GM23338 (cell line): ENCODE data around the gene PIGS. TPM values are rescaled to one million over a fixed set of nuclear protein-coding genes. Genes with fewer than 3 reads are reported as not detected.

Experiments used
- ATAC-seq: fragments of 200-7000 bp; cut with Tn5 transposase; 3 replicates; pipeline ENCODE4 v1.9.1; 2020
- DNase-seq: peaks from one replicate; pipeline ENCODE4 v3.0.0-alpha.2; 2015; ENCODE audit warnings: low spot score
- H2AFZ ChIP-seq: fragments of 200-600 bp; sonication (generic); 2 replicates; pipeline ENCODE4 v1.8.0; 2016; ENCODE audit warnings: antibody characterized with exemption, mild to moderate bottlenecking, moderate library complexity
- H3F3A ChIP-seq: fragments of 200-600 bp; sonication (generic); replicated peaks from 2 replicates; pipeline ENCODE4 v1.8.0; 2017; ENCODE audit warnings: antibody characterized with exemption, mixed run types, low read depth
- H3K27ac ChIP-seq: fragments of 200-600 bp; sonication (generic); 2 replicates; pipeline ENCODE4 v1.6.1; 2016; ENCODE audit warnings: low read depth
- H3K27me3 ChIP-seq: fragments of 200-600 bp; sonication (generic); 2 replicates; pipeline ENCODE4 v1.8.0; 2016; ENCODE audit warnings: mild to moderate bottlenecking, mixed run types, moderate library complexity; ENCODE audit not compliant: insufficient read depth
- H3K36me3 ChIP-seq: fragments of 200-600 bp; sonication (generic); 2 replicates; pipeline ENCODE4 v1.8.0; 2016; ENCODE audit warnings: mild to moderate bottlenecking; ENCODE audit not compliant: insufficient read depth
- H3K4me1 ChIP-seq: fragments of 200-600 bp; sonication (generic); 2 replicates; pipeline ENCODE4 v1.8.0; 2016; ENCODE audit warnings: mild to moderate bottlenecking, moderate library complexity; ENCODE audit not compliant: insufficient read depth
- H3K4me2 ChIP-seq: fragments of 200-600 bp; sonication (generic); 2 replicates; pipeline ENCODE4 v1.7.1; 2017; ENCODE audit warnings: mixed run types
- H3K4me3 ChIP-seq: fragments of 200-600 bp; sonication (generic); 2 replicates; pipeline ENCODE4 v1.6.1; 2016; ENCODE audit warnings: mixed run types
- H3K79me2 ChIP-seq: fragments of 200-600 bp; sonication (generic); replicated peaks from 2 replicates; pipeline ENCODE4 v1.8.0; 2017; ENCODE audit warnings: mild to moderate bottlenecking; ENCODE audit not compliant: insufficient read depth
- H3K9me2 ChIP-seq: fragments of 200-600 bp; sonication (generic); 2 replicates; pipeline ENCODE4 v1.8.0; 2017; ENCODE audit not compliant: insufficient read depth
- H4K20me1 ChIP-seq: fragments of 200-600 bp; sonication (generic); replicated peaks from 2 replicates; pipeline ENCODE4 v1.8.0; 2017; ENCODE audit warnings: mild to moderate bottlenecking; ENCODE audit not compliant: insufficient read depth
- H3K27ac Mint-ChIP-seq: 2 replicates; pipeline ENCODE4 v1.8.0; 2020; ENCODE audit warnings: inconsistent platforms, mild to moderate bottlenecking, moderate library complexity, mixed read lengths
- H3K27me3 Mint-ChIP-seq: 3 replicates; pipeline ENCODE4 v1.8.0; 2022; ENCODE audit warnings: low read depth, mild to moderate bottlenecking, moderate library complexity, mixed read lengths, inconsistent platforms; ENCODE audit not compliant: insufficient read depth, poor library complexity
- H3K36me3 Mint-ChIP-seq: 3 replicates; pipeline ENCODE4 v1.8.0; 2021; ENCODE audit warnings: low read depth, mild to moderate bottlenecking, inconsistent platforms, moderate library complexity, mixed read lengths
- H3K4me1 Mint-ChIP-seq: 3 replicates; pipeline ENCODE4 v1.8.0; 2020; ENCODE audit warnings: mild to moderate bottlenecking, inconsistent platforms, mixed read lengths
- H3K4me3 Mint-ChIP-seq: 3 replicates; pipeline ENCODE4 v1.8.0; 2021; ENCODE audit warnings: moderate library complexity, mild to moderate bottlenecking, inconsistent platforms, mixed read lengths
- H3K9me3 Mint-ChIP-seq: 3 replicates; pipeline ENCODE4 v1.8.0; 2020; ENCODE audit warnings: moderate library complexity, mild to moderate bottlenecking, inconsistent platforms, mixed read lengths
- CREB1 ChIP-seq: fragments of 250-450 bp; sonication (Bioruptor Pico); IDR thresholded peaks from 2 replicates; pipeline ENCODE4 v1.5.0; 2020; ENCODE audit warnings: low read depth, mild to moderate bottlenecking, moderate library complexity
- CTCF ChIP-seq, 2 experiments: fragments of 200-600 bp in 1 of 2; sonication (generic) in 1 of 2; conservative IDR thresholded peaks; 2 replicates each; pipeline versions ENCODE4 v1.5.1 to v1.6.1; 2016 to 2017; ENCODE audit warnings: antibody characterized with exemption in 2 of 2, low read depth in 2 of 2, mild to moderate bottlenecking in 2 of 2, moderate library complexity in 1 of 2
- ETS1 ChIP-seq: IDR thresholded peaks from 2 replicates; pipeline ENCODE4 v1.6.1; 2016; ENCODE audit warnings: antibody characterized with exemption
- EZH2 ChIP-seq: fragments of 200-600 bp; sonication (generic); IDR thresholded peaks from one replicate; pipeline ENCODE4 v1.8.0; 2017; ENCODE audit warnings: antibody characterized with exemption, mild to moderate bottlenecking, low read depth; ENCODE audit not compliant: unreplicated experiment
- EZH2phosphoT487 ChIP-seq: fragments of 200-600 bp; sonication (generic); IDR thresholded peaks from one replicate; pipeline ENCODE4 v1.8.1; 2018; ENCODE audit warnings: antibody characterized with exemption; ENCODE audit not compliant: unreplicated experiment
- JUNB ChIP-seq: IDR thresholded peaks from one replicate; pipeline ENCODE4 v1.6.1; 2016; ENCODE audit warnings: antibody characterized with exemption; ENCODE audit not compliant: unreplicated experiment
- NANOG ChIP-seq: IDR thresholded peaks from 2 replicates; pipeline ENCODE4 v1.6.1; 2016; ENCODE audit warnings: antibody characterized with exemption, borderline replicate concordance
- POLR2AphosphoS5 ChIP-seq: IDR thresholded peaks from 2 replicates; pipeline ENCODE4 v1.6.1; 2016; ENCODE audit warnings: antibody characterized with exemption, low read depth
- REST ChIP-seq: IDR thresholded peaks from one replicate; pipeline ENCODE4 v1.6.1; 2018; ENCODE audit warnings: antibody characterized with exemption; ENCODE audit not compliant: unreplicated experiment
- STAT1 ChIP-seq: IDR thresholded peaks from one replicate; pipeline ENCODE4 v1.6.1; 2016; ENCODE audit warnings: antibody characterized with exemption; ENCODE audit not compliant: unreplicated experiment
- ZNF114 ChIP-seq: fragments of 250-450 bp; sonication (Bioruptor Pico); IDR thresholded peaks from 2 replicates; pipeline ENCODE4 v1.5.0; 2020; ENCODE audit warnings: mild to moderate bottlenecking, moderate library complexity
- ZNF331 ChIP-seq: fragments of 250-450 bp; sonication (Bioruptor Pico); IDR thresholded peaks from 2 replicates; pipeline ENCODE4 v1.5.0; 2020; ENCODE audit warnings: low read depth, mild to moderate bottlenecking, moderate library complexity
- ZNF462 ChIP-seq: fragments of 250-450 bp; sonication (Bioruptor Pico); IDR thresholded peaks from 2 replicates; pipeline ENCODE4 v1.5.0; 2020; ENCODE audit warnings: mild to moderate bottlenecking, moderate library complexity
- polyA plus RNA-seq: library from polyadenylated mRNA; unstranded; fragments of >200 nt; fragmentation: Nextera tagmentation; extraction: Ambion mirVana; gene quantifications from 2 replicates; pipeline ENCODE4 v1.2.1, GENCODE V29; 2016
- total RNA-seq: library from RNA; depleted of rRNA; stranded (reverse); fragments of >200 nt; shearing (Covaris generic); gene quantifications from 2 replicates; pipeline ENCODE4 v1.2.3, GENCODE V29; 2014

PIGS gene
- total and polyA plus RNA-seq, 2 experiments from 2014 or later = 16.4 to 53.2 TPM

DNA sequence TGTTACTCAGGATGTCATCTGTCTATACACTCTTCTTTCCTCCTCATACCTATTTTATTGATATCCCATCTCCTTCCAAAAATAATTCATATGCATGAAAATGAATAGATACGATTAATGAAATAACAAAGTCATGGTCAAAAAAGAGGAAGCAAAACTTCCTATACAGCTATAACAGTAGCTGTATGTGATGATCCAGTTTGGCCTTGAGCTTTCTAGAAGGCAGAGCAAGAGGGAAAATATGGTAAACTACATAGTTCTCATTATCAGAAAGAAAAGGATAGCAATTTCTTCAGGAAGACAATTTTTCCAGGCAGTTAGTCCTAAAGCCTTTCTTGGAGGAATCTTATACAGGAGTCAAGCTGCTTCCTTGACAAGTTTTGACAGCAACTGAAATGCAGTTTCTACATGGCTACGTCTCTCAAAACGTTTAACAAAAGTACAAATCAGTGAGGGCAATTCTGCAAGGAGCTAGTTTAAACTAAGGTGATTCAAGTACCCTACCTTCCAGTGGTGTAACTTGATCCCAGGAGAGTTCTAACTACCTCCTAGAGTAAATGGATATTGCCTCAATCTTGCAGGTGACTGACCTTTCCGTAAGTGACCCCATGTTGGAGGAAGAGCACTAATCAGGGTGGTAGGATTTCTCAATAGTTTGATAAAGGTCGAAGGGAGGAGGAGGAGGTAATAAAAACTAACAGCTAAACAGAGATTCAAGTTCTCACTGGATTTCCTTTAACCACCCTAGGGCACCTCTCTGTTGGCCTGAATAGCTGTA, 26.5 kb upstream of the PIGS start:
- Histone ChIP-seq H2AFZ (no peak overlapping the region), H4K20me1 (peaks cover 11% of the 10 kb centered on the region; the same call in 1 of the 2 replicates), H3K27me3 (no peaks in the 10 kb centered on the region), H3K4me2 (peak overlapping the region; percentile 98), H3F3A (peaks cover 17% of the 10 kb centered on the region), H3K27ac (peak overlapping the region; percentile 89; the same call in 1 of the 2 replicates), H3K9me2 (no peaks in the 10 kb centered on the region), H3K79me2 (peaks cover 43% of the 10 kb centered on the region), H3K36me3 (peaks cover 25% of the 10 kb centered on the region), H3K4me3 (peak overlapping the region; percentile 94), H3K4me1 (peaks cover 8% of the 10 kb centered on the region)
- Mint-ChIP-seq H3K9me3 (no peaks in the 10 kb centered on the region), H3K4me1 (peaks cover 12% of the 10 kb centered on the region), H3K27ac (peak overlapping the region; percentile 97), H3K36me3 (peaks cover 33% of the 10 kb centered on the region), H3K27me3 (peaks cover 8% of the 10 kb centered on the region), H3K4me3 (peak overlapping the region; percentile 92)
- no peak for DNase-seq
- TF ChIP-seq ZNF462 (CRISPR knock-in tag) (no peak), CREB1 (CRISPR knock-in tag) (no peak), POLR2AphosphoS5 (no peak), ETS1 (no peak), REST (no peak), EZH2 (no peak), EZH2phosphoT487 (no peak), ZNF331 (CRISPR knock-in tag) (no peak), CTCF (conservative IDR thresholded peaks at IDR 0.05; ENCODE audit: low read depth in 2 of 2) (no peak), STAT1 (no peak), ZNF114 (CRISPR knock-in tag) (no peak), NANOG (no peak), JUNB (no peak)
- ATAC-seq = no peak
